ENCODE results near the gene SDHA. TPM values are rescaled to one million over a fixed set of nuclear protein-coding genes. Genes with fewer than 3 reads are reported as not detected.
"Not testable (repeated sequence)": the region's sequence is repeated elsewhere in the genome, so short reads cannot be mapped to it uniquely, and the experiment has no call there.

Gene SDHA
- total RNA-seq, 1 experiment from 2014 or later = 134 TPM

- TF ChIP-seq, protein P1, sequence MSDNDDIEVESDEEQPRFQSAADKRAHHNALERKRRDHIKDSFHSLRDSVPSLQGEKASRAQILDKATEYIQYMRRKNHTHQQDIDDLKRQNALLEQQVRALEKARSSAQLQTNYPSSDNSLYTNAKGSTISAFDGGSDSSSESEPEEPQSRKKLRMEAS (IDR thresholded peaks at IDR 0.05) = no peak
- no peak for TF ChIP-seq SIN3A (IDR thresholded peaks at IDR 0.05; ENCODE audit: low read depth)
- no peak for TF ChIP-seq ELF1 (IDR thresholded peaks at IDR 0.05; ENCODE audit: borderline replicate concordance, low read depth)
- TF ChIP-seq CEBPB (IDR thresholded peaks at IDR 0.05; ENCODE audit: low read depth) = no peak
- TF ChIP-seq TCF7L2 (IDR thresholded peaks at IDR 0.05; ENCODE audit: borderline replicate concordance, extremely low read depth, insufficient read depth, insufficient read length) = no peak
- no peak for TF ChIP-seq CTCF (IDR thresholded peaks at IDR 0.05 in 2 of 3, conservative IDR thresholded peaks at IDR 0.05 in 1 of 3; ENCODE audit: borderline replicate concordance in 1 of 3, insufficient read depth in 1 of 3, low read depth in 2 of 3, low read length in 2 of 3)
- no peak for TF ChIP-seq EGR1 (IDR thresholded peaks at IDR 0.05; ENCODE audit: low read depth)
- no peak for TF ChIP-seq ZBTB33 (IDR thresholded peaks at IDR 0.05; ENCODE audit: extremely low read depth, insufficient replicate concordance, low read length)
- TF ChIP-seq, protein P2, sequence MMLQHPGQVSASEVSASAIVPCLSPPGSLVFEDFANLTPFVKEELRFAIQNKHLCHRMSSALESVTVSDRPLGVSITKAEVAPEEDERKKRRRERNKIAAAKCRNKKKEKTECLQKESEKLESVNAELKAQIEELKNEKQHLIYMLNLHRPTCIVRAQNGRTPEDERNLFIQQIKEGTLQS (IDR thresholded peaks at IDR 0.05) = no peak
- no peak for TF ChIP-seq SRF (IDR thresholded peaks at IDR 0.05; ENCODE audit: low read depth)
- TF ChIP-seq POLR2A (IDR thresholded peaks at IDR 0.05; ENCODE audit: borderline replicate concordance, extremely low read depth, insufficient read depth, insufficient read length) = no peak
- TF ChIP-seq YY1 (IDR thresholded peaks at IDR 0.05; ENCODE audit: extremely low read depth, insufficient replicate concordance, low read depth, low read length) = no peak
- no peak for TF ChIP-seq SP1 (IDR thresholded peaks at IDR 0.05; ENCODE audit: low read depth)
- TF ChIP-seq EZH2phosphoT487 (IDR thresholded peaks at IDR 0.05; ENCODE audit: borderline replicate concordance) = no peak
- no peak for TF ChIP-seq EZH2 (IDR thresholded peaks at IDR 0.05)
- no peak for TF ChIP-seq ZNF274 (IDR thresholded peaks at IDR 0.05; ENCODE audit: low read depth, low read length)
- TF ChIP-seq JUND (IDR thresholded peaks at IDR 0.05) = no peak
- peaks cover 46% of the 10 kb centered on the region for H3K79me2 ChIP-seq (ENCODE audit: insufficient read depth, low read length)
Measured at GRCh38 chr5:225334-225733, 7.2 kb downstream of the SDHA start.

GRCh38 chr5:227375-227774 lies 9.3 kb downstream of the SDHA start:
- H3K4me3 ChIP-seq (replicated peaks in 1 of 2; ENCODE audit: low read depth in 1 of 2, low read length in 2 of 2); H3K27ac ChIP-seq (ENCODE audit: low read depth, low read length); DNase-seq (ENCODE audit: low read depth, low spot score); H3K4me1 ChIP-seq (ENCODE audit: control insufficient read depth in 1 of 2, insufficient read depth in 2 of 2, low read length in 2 of 2); H2AFZ ChIP-seq (ENCODE audit: low read depth, low read length, poor library complexity, severe bottlenecking); H4K20me1 ChIP-seq (ENCODE audit: insufficient read depth); H3K9me2 ChIP-seq (ENCODE audit: insufficient read depth); H3K4me2 ChIP-seq (ENCODE audit: low read length); BruUV-seq (replicated peaks); H3K9me3 ChIP-seq (ENCODE audit: control insufficient read depth in 1 of 2, insufficient read depth in 1 of 2, low read depth in 1 of 2, low read length in 2 of 2); RAD21 ChIA-PET (ENCODE audit: low non-redundant PET in 1 of 2, low total read pairs in 2 of 2, uncharacterized antibody in 2 of 2, unreplicated experiment in 2 of 2); ATAC-seq; intact Hi-C loops (cut with micrococcal nuclease); H3K9ac ChIP-seq (ENCODE audit: low read length); POLR2A ChIA-PET; CTCF ChIA-PET; H3K27me3 ChIP-seq (ENCODE audit: insufficient read depth, low read length): not testable (repeated sequence)
- Histone ChIP-seq H3K36me3 (ENCODE audit: control insufficient read depth in 1 of 2, insufficient read depth in 2 of 2, low read length in 2 of 2) (peaks cover 33 to 41% of the 10 kb centered on the region in 2 experiments), H3K79me2 (ENCODE audit: insufficient read depth, low read length) (peaks cover 26% of the 10 kb centered on the region)

More at GRCh38 chr5:225334-225733, 7.2 kb downstream of the SDHA start:
- H2AFZ ChIP-seq (ENCODE audit: low read depth, low read length, poor library complexity, severe bottlenecking) = no peak overlapping the region
- no peaks in the 10 kb centered on the region for H3K27me3 ChIP-seq (ENCODE audit: insufficient read depth, low read length)
- no peak overlapping the region for H3K9ac ChIP-seq (ENCODE audit: low read length)
- no peaks in the 10 kb centered on the region; the same call in 1 of the 2 replicates for H4K20me1 ChIP-seq (ENCODE audit: insufficient read depth)
- no peaks in the 10 kb centered on the region for H3K9me2 ChIP-seq (ENCODE audit: insufficient read depth)
- ATAC-seq (no peak), DNase-seq (ENCODE audit: low read depth, low spot score) (no peak)
- BruUV-seq (replicated peaks) = no TSS peak
- peaks cover 33 to 37% of the 10 kb centered on the region in 2 experiments for H3K36me3 ChIP-seq (ENCODE audit: control insufficient read depth in 1 of 2, insufficient read depth in 2 of 2, low read length in 2 of 2)
- H3K4me2 ChIP-seq (ENCODE audit: low read length) = no peak overlapping the region
- ChIA-PET POLR2A (no interaction called here), CTCF (no interaction called here), RAD21 (ENCODE audit: low non-redundant PET in 1 of 2, low total read pairs in 2 of 2, uncharacterized antibody in 2 of 2, unreplicated experiment in 2 of 2) (no interaction called here)
- no peaks in the 10 kb centered on the region for H3K4me1 ChIP-seq (ENCODE audit: control insufficient read depth in 1 of 2, insufficient read depth in 2 of 2, low read length in 2 of 2)
- no peaks in the 10 kb centered on the region for H3K9me3 ChIP-seq (ENCODE audit: control insufficient read depth in 1 of 2, insufficient read depth in 1 of 2, low read depth in 1 of 2, low read length in 2 of 2)
- no peak overlapping the region for H3K27ac ChIP-seq (ENCODE audit: low read depth, low read length)
- H3K4me3 ChIP-seq (replicated peaks in 1 of 2; ENCODE audit: low read depth in 1 of 2, low read length in 2 of 2) = no peak overlapping the region
- intact Hi-C loops (cut with micrococcal nuclease) = no loop called here

All from HCT116 (cell line).